Ammon's horn (tissue), 1 donor: ENCODE results near the gene COG4.
"Not testable (repeated sequence)": the region's sequence is repeated elsewhere in the genome, so short reads cannot be mapped to it uniquely, and the experiment has no call there.

Experiments used
- DNase-seq: peaks from one replicate; pipeline ENCODE4 v3.0.0-alpha.2; 2016; ENCODE audit warnings: low spot score

The COG4 gene

GRCh38 chr16:70523076-70523742 is at the start of gene COG4:
COG4 (minus strand) TSS chr16:70523554; CDS start chr16:70523543, 11 bp downstream.
- DNase-seq: peak; percentile 90

GRCh38 chr16:70572926-70573270 is 49.5 kb upstream of the COG4 start:
- no peak for DNase-seq

GRCh38 chr16:70572050-70572925 is 48.9 kb upstream of the COG4 start:
- DNase-seq: no peak

- DNase-seq: no peak
Observed at GRCh38 chr16:70571623-70572022, 48.3 kb upstream of the COG4 start.

- DNase-seq: no peak
Observed at GRCh38 chr16:70570967-70571570, 47.7 kb upstream of the COG4 start.

- no peak for DNase-seq
Observed at GRCh38 chr16:70569752-70570151, 46.4 kb upstream of the COG4 start.

- DNase-seq: no peak
Observed at GRCh38 chr16:70568601-70569237, 45.4 kb upstream of the COG4 start.

- DNase-seq: no peak
Observed at GRCh38 chr16:70565053-70565452, 41.7 kb upstream of the COG4 start.

- DNase-seq: peak; percentile 48
Observed at GRCh38 chr16:70563636-70564035, 40.3 kb upstream of the COG4 start.

GRCh38 chr16:70561623-70562022 is 38.3 kb upstream of the COG4 start:
- DNase-seq: peak; percentile 73

GRCh38 chr16:70556063-70556462 is 32.7 kb upstream of the COG4 start:
- no peak for DNase-seq

- DNase-seq: no peak
Observed at GRCh38 chr16:70553645-70554044, 30.3 kb upstream of the COG4 start.

- DNase-seq: no peak
Observed at GRCh38 chr16:70552675-70553074, 29.3 kb upstream of the COG4 start.

- no peak for DNase-seq
Observed at GRCh38 chr16:70551788-70552187, 28.4 kb upstream of the COG4 start.

- DNase-seq: no peak
Observed at GRCh38 chr16:70550082-70550481, 26.7 kb upstream of the COG4 start.

- DNase-seq: no peak
Observed at GRCh38 chr16:70548936-70549335, 25.6 kb upstream of the COG4 start.

- no peak for DNase-seq
Observed at GRCh38 chr16:70544548-70544947, 21.2 kb upstream of the COG4 start.

- DNase-seq: no peak
Observed at GRCh38 chr16:70540994-70541393, 17.6 kb upstream of the COG4 start.

- no peak for DNase-seq
Observed at GRCh38 chr16:70534971-70535370, 11.6 kb upstream of the COG4 start.

- DNase-seq: not testable (repeated sequence)
Observed at GRCh38 chr16:70529954-70530353, 6.6 kb upstream of the COG4 start.

GRCh38 chr16:70529051-70529777 is 5.9 kb upstream of the COG4 start:
- peak; percentile 25 for DNase-seq
